PFSK-1 (cell line): ENCODE measurements around the gene TCIRG1.
A peak's percentile ranks its signal among the peaks of the same experiment; 100 is the strongest.

Experiments
- FOXP2 ChIP-seq: optimal IDR thresholded peaks from 2 replicates; pipeline ENCODE3; 2011; ENCODE audit warnings: borderline replicate concordance, control low read depth, inconsistent platforms; ENCODE audit not compliant: insufficient read depth; ENCODE audit errors: extremely low read length, extremely low read depth
- POLR2AphosphoS5 ChIP-seq: IDR thresholded peaks from 2 replicates; pipeline ENCODE4 v1.6.1; 2012; ENCODE audit warnings: low read depth, mild to moderate bottlenecking, control low read depth, low read length, moderate library complexity
- REST ChIP-seq, 2 experiments: IDR thresholded peaks; 2 replicates each; pipeline versions ENCODE4 v1.6.1 to v1.8.0; 2011 to 2012; ENCODE audit warnings: low read depth in 2 of 2, low read length in 2 of 2, control low read depth in 1 of 2, inconsistent platforms in 1 of 2, mild to moderate bottlenecking in 1 of 2, moderate library complexity in 1 of 2; ENCODE audit not compliant: insufficient read depth in 1 of 2
- SIN3A ChIP-seq: IDR thresholded peaks from 2 replicates; pipeline ENCODE4 v1.6.1; 2012; ENCODE audit warnings: mild to moderate bottlenecking, low read length, moderate library complexity, borderline replicate concordance; ENCODE audit not compliant: insufficient read depth
- TAF1 ChIP-seq: IDR thresholded peaks from 2 replicates; pipeline ENCODE4 v1.6.1; 2012; ENCODE audit warnings: low read length, control low read depth, borderline replicate concordance; ENCODE audit not compliant: insufficient read depth

TCIRG1 gene

GRCh38 chr11:68002938-68003845 lies 35.6 kb upstream of the TCIRG1 start:
- TF ChIP-seq TAF1, result no peak
- TF ChIP-seq SIN3A, result no peak
- no peak for TF ChIP-seq POLR2AphosphoS5
- TF ChIP-seq REST (IDR thresholded peaks at IDR 0.05; ENCODE audit: insufficient read depth in 1 of 2, low read depth in 2 of 2, low read length in 2 of 2), result no peak
- TF ChIP-seq FOXP2, result no peak

GRCh38 chr11:68003846-68004550 lies 34.8 kb upstream of the TCIRG1 start, which contains the start of gene UNC93B1:
TSS of gene UNC93B1 (minus strand) at chr11:68004097. CDS start at chr11:68004043, 54 bp downstream.
- TF ChIP-seq TAF1 (no peak), SIN3A (0 out of 2 replicates have a peak, but pooled peaks have one; percentile 63), FOXP2 (peak; percentile 75), POLR2AphosphoS5 (no peak), REST (IDR thresholded peaks at IDR 0.05; ENCODE audit: insufficient read depth in 1 of 2, low read depth in 2 of 2, low read length in 2 of 2) (no peak)

GRCh38 chr11:68004551-68005335 lies 34.1 kb upstream of the TCIRG1 start:
- TF ChIP-seq POLR2AphosphoS5, result no peak
- TF ChIP-seq TAF1, result no peak
- no peak for TF ChIP-seq SIN3A
- no peak for TF ChIP-seq FOXP2
- TF ChIP-seq REST (IDR thresholded peaks at IDR 0.05; ENCODE audit: insufficient read depth in 1 of 2, low read depth in 2 of 2, low read length in 2 of 2), result no peak

GRCh38 chr11:68006606-68007166 lies 32.1 kb upstream of the TCIRG1 start:
- no peak for TF ChIP-seq REST (IDR thresholded peaks at IDR 0.05; ENCODE audit: insufficient read depth in 1 of 2, low read depth in 2 of 2, low read length in 2 of 2)
- TF ChIP-seq FOXP2, result no peak
- no peak for TF ChIP-seq POLR2AphosphoS5
- TF ChIP-seq TAF1, result no peak
- TF ChIP-seq SIN3A, result no peak
